ENCODE data around the gene IPO4. TPM values are rescaled to one million over a fixed set of nuclear protein-coding genes. Genes with fewer than 3 reads are reported as not detected.

IPO4 gene
- total and polyA plus RNA-seq, 9 of the 15 experiments (the other 6 are each of a cell fraction or from before 2014, with no cell fraction given) = 7.3 to 122 (median 31.8) TPM

DNA sequence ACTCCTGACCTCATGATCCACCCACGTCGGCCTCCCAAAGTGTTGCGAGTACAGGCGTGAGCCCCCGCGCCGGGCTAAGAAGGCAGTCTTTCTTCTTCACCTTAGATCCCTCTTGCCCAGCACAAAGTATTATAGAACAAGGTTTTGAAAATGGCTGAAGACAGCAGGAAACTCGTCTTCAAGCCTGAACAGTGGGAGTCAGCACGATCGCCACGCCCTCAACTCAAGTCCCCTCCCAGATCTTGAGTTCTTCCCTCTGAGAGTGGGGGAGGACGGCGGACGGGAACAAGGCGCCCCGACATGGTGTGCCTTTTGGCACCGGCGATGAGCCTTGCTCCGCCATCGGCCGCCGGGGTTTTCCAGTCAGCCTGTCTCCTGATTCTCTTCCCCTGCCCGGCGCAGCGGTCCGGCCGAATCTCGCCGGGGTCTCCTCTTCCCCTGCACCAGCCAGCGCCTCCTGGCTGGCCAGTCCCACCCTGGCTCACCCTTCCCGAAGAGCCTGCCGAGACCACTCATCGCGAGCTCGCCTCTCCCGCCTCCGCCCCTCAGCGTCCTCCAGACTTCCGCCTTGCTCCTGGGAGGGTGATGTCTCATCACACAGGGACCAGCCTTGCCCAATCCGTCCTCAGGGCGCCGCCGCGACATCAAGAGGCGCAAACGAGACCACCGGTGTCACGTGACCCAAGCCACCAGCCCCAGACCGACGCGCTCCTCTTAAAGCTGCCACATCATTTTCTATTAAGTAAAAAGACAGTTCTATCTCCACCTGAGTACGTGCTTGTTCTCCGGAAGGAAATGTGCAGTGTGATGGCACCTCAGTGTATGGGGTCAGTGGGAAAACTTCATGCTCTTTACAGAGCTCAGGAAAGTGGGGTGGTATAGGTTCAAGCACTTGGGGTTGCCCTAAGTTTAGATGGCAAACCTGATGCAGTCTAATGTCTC lies 24.6 kb upstream of the IPO4 start, which contains the start of gene CHMP4A (continued):
- peak; percentile 21; the same call in 1 of the 2 replicates for TF ChIP-seq ZFX (CRISPR knock-in tag; IDR thresholded peaks at IDR 0.05)
- no peak for TF ChIP-seq DDX20 (tag; IDR thresholded peaks at IDR 0.05; ENCODE audit: low read depth)
- TF ChIP-seq TARDBP (IDR thresholded peaks at IDR 0.05) = no peak
- TF ChIP-seq ZNF76 (CRISPR knock-in tag; IDR thresholded peaks at IDR 0.05; ENCODE audit: borderline replicate concordance) = no peak
- TF ChIP-seq, protein P1, sequence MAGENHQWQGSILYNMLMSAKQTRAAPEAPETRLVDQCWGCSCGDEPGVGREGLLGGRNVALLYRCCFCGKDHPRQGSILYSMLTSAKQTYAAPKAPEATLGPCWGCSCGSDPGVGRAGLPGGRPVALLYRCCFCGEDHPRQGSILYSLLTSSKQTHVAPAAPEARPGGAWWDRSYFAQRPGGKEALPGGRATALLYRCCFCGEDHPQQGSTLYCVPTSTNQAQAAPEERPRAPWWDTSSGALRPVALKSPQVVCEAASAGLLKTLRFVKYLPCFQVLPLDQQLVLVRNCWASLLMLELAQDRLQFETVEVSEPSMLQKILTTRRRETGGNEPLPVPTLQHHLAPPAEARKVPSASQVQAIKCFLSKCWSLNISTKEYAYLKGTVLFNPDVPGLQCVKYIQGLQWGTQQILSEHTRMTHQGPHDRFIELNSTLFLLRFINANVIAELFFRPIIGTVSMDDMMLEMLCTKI (IDR thresholded peaks at IDR 0.05; ENCODE audit: partially characterized antibody) = no peak
- no peak for TF ChIP-seq SAFB2 (IDR thresholded peaks at IDR 0.05; ENCODE audit: borderline replicate concordance, low read depth, low read length, severe bottlenecking)
- TF ChIP-seq, protein P2, sequence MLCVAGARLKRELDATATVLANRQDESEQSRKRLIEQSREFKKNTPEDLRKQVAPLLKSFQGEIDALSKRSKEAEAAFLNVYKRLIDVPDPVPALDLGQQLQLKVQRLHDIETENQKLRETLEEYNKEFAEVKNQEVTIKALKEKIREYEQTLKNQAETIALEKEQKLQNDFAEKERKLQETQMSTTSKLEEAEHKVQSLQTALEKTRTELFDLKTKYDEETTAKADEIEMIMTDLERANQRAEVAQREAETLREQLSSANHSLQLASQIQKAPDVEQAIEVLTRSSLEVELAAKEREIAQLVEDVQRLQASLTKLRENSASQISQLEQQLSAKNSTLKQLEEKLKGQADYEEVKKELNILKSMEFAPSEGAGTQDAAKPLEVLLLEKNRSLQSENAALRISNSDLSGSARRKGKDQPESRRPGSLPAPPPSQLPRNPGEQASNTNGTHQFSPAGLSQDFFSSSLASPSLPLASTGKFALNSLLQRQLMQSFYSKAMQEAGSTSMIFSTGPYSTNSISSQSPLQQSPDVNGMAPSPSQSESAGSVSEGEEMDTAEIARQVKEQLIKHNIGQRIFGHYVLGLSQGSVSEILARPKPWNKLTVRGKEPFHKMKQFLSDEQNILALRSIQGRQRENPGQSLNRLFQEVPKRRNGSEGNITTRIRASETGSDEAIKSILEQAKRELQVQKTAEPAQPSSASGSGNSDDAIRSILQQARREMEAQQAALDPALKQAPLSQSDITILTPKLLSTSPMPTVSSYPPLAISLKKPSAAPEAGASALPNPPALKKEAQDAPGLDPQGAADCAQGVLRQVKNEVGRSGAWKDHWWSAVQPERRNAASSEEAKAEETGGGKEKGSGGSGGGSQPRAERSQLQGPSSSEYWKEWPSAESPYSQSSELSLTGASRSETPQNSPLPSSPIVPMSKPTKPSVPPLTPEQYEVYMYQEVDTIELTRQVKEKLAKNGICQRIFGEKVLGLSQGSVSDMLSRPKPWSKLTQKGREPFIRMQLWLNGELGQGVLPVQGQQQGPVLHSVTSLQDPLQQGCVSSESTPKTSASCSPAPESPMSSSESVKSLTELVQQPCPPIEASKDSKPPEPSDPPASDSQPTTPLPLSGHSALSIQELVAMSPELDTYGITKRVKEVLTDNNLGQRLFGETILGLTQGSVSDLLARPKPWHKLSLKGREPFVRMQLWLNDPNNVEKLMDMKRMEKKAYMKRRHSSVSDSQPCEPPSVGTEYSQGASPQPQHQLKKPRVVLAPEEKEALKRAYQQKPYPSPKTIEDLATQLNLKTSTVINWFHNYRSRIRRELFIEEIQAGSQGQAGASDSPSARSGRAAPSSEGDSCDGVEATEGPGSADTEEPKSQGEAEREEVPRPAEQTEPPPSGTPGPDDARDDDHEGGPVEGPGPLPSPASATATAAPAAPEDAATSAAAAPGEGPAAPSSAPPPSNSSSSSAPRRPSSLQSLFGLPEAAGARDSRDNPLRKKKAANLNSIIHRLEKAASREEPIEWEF (CRISPR knock-in tag; IDR thresholded peaks at IDR 0.05) = no peak
- no peak for TF ChIP-seq ZNF717 (CRISPR knock-in tag; IDR thresholded peaks at IDR 0.05)
- TF ChIP-seq ZC3H11A (IDR thresholded peaks at IDR 0.05; ENCODE audit: low read depth, low read length) = no peak
- TF ChIP-seq ZNF583 (CRISPR knock-in tag; IDR thresholded peaks at IDR 0.05) = no peak
- peak; percentile 78 for TF ChIP-seq TAF9B (IDR thresholded peaks at IDR 0.05; ENCODE audit: partially characterized antibody)
- TF ChIP-seq, protein P3, sequence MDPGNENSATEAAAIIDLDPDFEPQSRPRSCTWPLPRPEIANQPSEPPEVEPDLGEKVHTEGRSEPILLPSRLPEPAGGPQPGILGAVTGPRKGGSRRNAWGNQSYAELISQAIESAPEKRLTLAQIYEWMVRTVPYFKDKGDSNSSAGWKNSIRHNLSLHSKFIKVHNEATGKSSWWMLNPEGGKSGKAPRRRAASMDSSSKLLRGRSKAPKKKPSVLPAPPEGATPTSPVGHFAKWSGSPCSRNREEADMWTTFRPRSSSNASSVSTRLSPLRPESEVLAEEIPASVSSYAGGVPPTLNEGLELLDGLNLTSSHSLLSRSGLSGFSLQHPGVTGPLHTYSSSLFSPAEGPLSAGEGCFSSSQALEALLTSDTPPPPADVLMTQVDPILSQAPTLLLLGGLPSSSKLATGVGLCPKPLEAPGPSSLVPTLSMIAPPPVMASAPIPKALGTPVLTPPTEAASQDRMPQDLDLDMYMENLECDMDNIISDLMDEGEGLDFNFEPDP (CRISPR knock-in tag; IDR thresholded peaks at IDR 0.05) = no peak
- no peak for TF ChIP-seq GATAD2B (IDR thresholded peaks at IDR 0.05; ENCODE audit: borderline replicate concordance)
- TF ChIP-seq, protein P4, sequence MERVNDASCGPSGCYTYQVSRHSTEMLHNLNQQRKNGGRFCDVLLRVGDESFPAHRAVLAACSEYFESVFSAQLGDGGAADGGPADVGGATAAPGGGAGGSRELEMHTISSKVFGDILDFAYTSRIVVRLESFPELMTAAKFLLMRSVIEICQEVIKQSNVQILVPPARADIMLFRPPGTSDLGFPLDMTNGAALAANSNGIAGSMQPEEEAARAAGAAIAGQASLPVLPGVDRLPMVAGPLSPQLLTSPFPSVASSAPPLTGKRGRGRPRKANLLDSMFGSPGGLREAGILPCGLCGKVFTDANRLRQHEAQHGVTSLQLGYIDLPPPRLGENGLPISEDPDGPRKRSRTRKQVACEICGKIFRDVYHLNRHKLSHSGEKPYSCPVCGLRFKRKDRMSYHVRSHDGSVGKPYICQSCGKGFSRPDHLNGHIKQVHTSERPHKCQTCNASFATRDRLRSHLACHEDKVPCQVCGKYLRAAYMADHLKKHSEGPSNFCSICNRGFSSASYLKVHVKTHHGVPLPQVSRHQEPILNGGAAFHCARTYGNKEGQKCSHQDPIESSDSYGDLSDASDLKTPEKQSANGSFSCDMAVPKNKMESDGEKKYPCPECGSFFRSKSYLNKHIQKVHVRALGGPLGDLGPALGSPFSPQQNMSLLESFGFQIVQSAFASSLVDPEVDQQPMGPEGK (CRISPR knock-in tag; IDR thresholded peaks at IDR 0.05; ENCODE audit: borderline replicate concordance) = no peak
- TF ChIP-seq ATF7 (IDR thresholded peaks at IDR 0.05) = peak; percentile 59; the same call in 1 of the 2 replicates
